IPS DF 6.9 (cell line): ENCODE measurements around the gene NEGR1.

ENCODE experiments used
- DNase-seq: peaks from one replicate; pipeline ENCODE4 v3.0.0-alpha.2; 2013; ENCODE audit warnings: low read depth, low spot score
- H3K27ac ChIP-seq: one replicate; pipeline ENCODE4 v1.5.1; 2013; ENCODE audit warnings: low read length, control low read depth
- H3K27me3 ChIP-seq: 2 replicates; pipeline ENCODE4 v1.6.1; 2013; ENCODE audit warnings: mild to moderate bottlenecking, low read length; ENCODE audit not compliant: control insufficient read depth, insufficient read depth
- H3K36me3 ChIP-seq: 2 replicates; pipeline ENCODE4 v1.6.1; 2013; ENCODE audit warnings: low read length; ENCODE audit not compliant: control insufficient read depth, insufficient read depth
- H3K4me1 ChIP-seq: 2 replicates; pipeline ENCODE4 v1.6.1; 2013; ENCODE audit warnings: low read length; ENCODE audit not compliant: control insufficient read depth, insufficient read depth
- H3K4me3 ChIP-seq: 2 replicates; pipeline ENCODE4 v1.5.1; 2013; ENCODE audit warnings: mild to moderate bottlenecking, low read length
- H3K9me3 ChIP-seq: 2 replicates; pipeline ENCODE4 v1.6.1; 2013; ENCODE audit warnings: low read length, inconsistent platforms; ENCODE audit not compliant: control insufficient read depth, insufficient read depth
- WGBS: extraction: QIAGEN DNeasy Blood & Tissue Kit; methylation state at CpG from one replicate; pipeline ENCODE4 v1.1.7; 2013; ENCODE audit warnings: mixed read lengths, missing lambda C conversion rate; ENCODE audit not compliant: insufficient read length, insufficient coverage; 5-methylcytosine and 5-hydroxymethylcytosine counted together

NEGR1 gene

GRCh38 chr1:72197786-72198185 lies 84.6 kb downstream of the NEGR1 start:
- no peaks in the 10 kb centered on the region for H3K9me3 ChIP-seq
- WGBS = no CpG with 5 or more reads among the region's 3 CpGs
- DNase-seq = no peak
- H3K27me3 ChIP-seq = no peaks in the 10 kb centered on the region
- H3K4me1 ChIP-seq = no peaks in the 10 kb centered on the region
- H3K4me3 ChIP-seq = no peak overlapping the region
- no peaks in the 10 kb centered on the region for H3K36me3 ChIP-seq
- no peak overlapping the region for H3K27ac ChIP-seq

GRCh38 chr1:72186733-72187307 lies 95.5 kb downstream of the NEGR1 start:
- DNase-seq = no peak
- Histone ChIP-seq H3K9me3 (no peaks in the 10 kb centered on the region), H3K4me3 (no peak overlapping the region), H3K4me1 (no peaks in the 10 kb centered on the region), H3K27ac (no peak overlapping the region), H3K27me3 (no peaks in the 10 kb centered on the region), H3K36me3 (no peaks in the 10 kb centered on the region)
- 100% methylated on average over 1 of the region's 1 CpG for WGBS

- H3K36me3 ChIP-seq = no peaks in the 10 kb centered on the region
- H3K27me3 ChIP-seq = no peaks in the 10 kb centered on the region
- H3K9me3 ChIP-seq = no peaks in the 10 kb centered on the region
- H3K27ac ChIP-seq = no peak overlapping the region
- no peaks in the 10 kb centered on the region for H3K4me1 ChIP-seq
- DNase-seq = no peak
- no CpG with 5 or more reads among the region's 3 CpGs for WGBS
- H3K4me3 ChIP-seq = no peak overlapping the region
Measured at GRCh38 chr1:72184099-72184701, 98.1 kb downstream of the NEGR1 start.

GRCh38 chr1:72182859-72183258 lies 99.5 kb downstream of the NEGR1 start:
- Histone ChIP-seq H3K4me3 (no peak overlapping the region), H3K9me3 (no peaks in the 10 kb centered on the region), H3K27ac (no peak overlapping the region), H3K4me1 (no peaks in the 10 kb centered on the region), H3K27me3 (no peaks in the 10 kb centered on the region), H3K36me3 (no peaks in the 10 kb centered on the region)
- no peak for DNase-seq

- no CpG with 5 or more reads among the region's 2 CpGs for WGBS
- no peaks in the 10 kb centered on the region for H3K27me3 ChIP-seq
- no peak for DNase-seq
Measured at GRCh38 chr1:72178266-72178665, 104.1 kb downstream of the NEGR1 start.

GRCh38 chr1:72177711-72178110 lies 104.6 kb downstream of the NEGR1 start:
- H3K27ac ChIP-seq = no peak overlapping the region
- no peak for DNase-seq
- no peaks in the 10 kb centered on the region for H3K4me1 ChIP-seq
- H3K36me3 ChIP-seq = no peaks in the 10 kb centered on the region
- no peak overlapping the region for H3K4me3 ChIP-seq
- no peaks in the 10 kb centered on the region for H3K27me3 ChIP-seq
- H3K9me3 ChIP-seq = no peaks in the 10 kb centered on the region
- no CpG with 5 or more reads among the region's 1 CpG for WGBS

More at GRCh38 chr1:72178266-72178665, 104.1 kb downstream of the NEGR1 start:
- no peak overlapping the region for H3K27ac ChIP-seq
- H3K4me1 ChIP-seq = no peaks in the 10 kb centered on the region
- H3K36me3 ChIP-seq = no peaks in the 10 kb centered on the region
- no peak overlapping the region for H3K4me3 ChIP-seq
- no peaks in the 10 kb centered on the region for H3K9me3 ChIP-seq

GRCh38 chr1:72170246-72170645 lies 112.1 kb downstream of the NEGR1 start:
- Histone ChIP-seq H3K4me3 (no peak overlapping the region), H3K4me1 (no peaks in the 10 kb centered on the region), H3K27ac (no peak overlapping the region), H3K9me3 (no peaks in the 10 kb centered on the region), H3K27me3 (no peaks in the 10 kb centered on the region), H3K36me3 (no peaks in the 10 kb centered on the region)
- no peak for DNase-seq

- WGBS = no CpG with 5 or more reads among the region's 2 CpGs
- Histone ChIP-seq H3K9me3 (no peaks in the 10 kb centered on the region), H3K4me3 (no peak overlapping the region), H3K36me3 (no peaks in the 10 kb centered on the region), H3K4me1 (no peaks in the 10 kb centered on the region), H3K27me3 (no peaks in the 10 kb centered on the region), H3K27ac (no peak overlapping the region)
- DNase-seq = no peak
Measured at GRCh38 chr1:72166426-72166825, 115.9 kb downstream of the NEGR1 start.

- H3K27me3 ChIP-seq = no peaks in the 10 kb centered on the region
- no peak overlapping the region for H3K4me3 ChIP-seq
- H3K36me3 ChIP-seq = no peaks in the 10 kb centered on the region
- no peaks in the 10 kb centered on the region for H3K4me1 ChIP-seq
- no peak overlapping the region for H3K27ac ChIP-seq
- no peak for DNase-seq
- no peaks in the 10 kb centered on the region for H3K9me3 ChIP-seq
Measured at GRCh38 chr1:72150508-72150907, 131.8 kb downstream of the NEGR1 start.

- no peaks in the 10 kb centered on the region for H3K36me3 ChIP-seq
- no peaks in the 10 kb centered on the region for H3K27me3 ChIP-seq
- no peak overlapping the region for H3K4me3 ChIP-seq
- no peak overlapping the region for H3K27ac ChIP-seq
- no peak for DNase-seq
- no peaks in the 10 kb centered on the region for H3K4me1 ChIP-seq
- no peaks in the 10 kb centered on the region; the same call in 1 of the 2 replicates for H3K9me3 ChIP-seq
- WGBS = no CpG with 5 or more reads among the region's 4 CpGs
Measured at GRCh38 chr1:72141875-72142274, 140.5 kb downstream of the NEGR1 start.

- H3K27ac ChIP-seq = no peak overlapping the region
- H3K4me3 ChIP-seq = no peak overlapping the region
- no peaks in the 10 kb centered on the region for H3K4me1 ChIP-seq
- H3K9me3 ChIP-seq = no peaks in the 10 kb centered on the region; the same call in 1 of the 2 replicates
- DNase-seq = no peak
- H3K27me3 ChIP-seq = no peaks in the 10 kb centered on the region
- 100% methylated on average over 1 of the region's 2 CpGs for WGBS
- H3K36me3 ChIP-seq = no peaks in the 10 kb centered on the region
Measured at GRCh38 chr1:72140222-72140621, 142.1 kb downstream of the NEGR1 start.
